Stimulated activated CD8-positive, alpha-beta memory T cell treated with anti-CD3 and anti-CD28 coated beads, Interleukin-12 subunit alpha, Interleukin-12 subunit beta, amount 100 ng/mL, for 24 hours (primary cell): ENCODE measurements around the gene SNAPIN.
"Not testable (repeated sequence)": the region's sequence is repeated elsewhere in the genome, so short reads cannot be mapped to it uniquely, and the experiment has no call there.

Experiments
- DNase-seq: peaks from one replicate; pipeline ENCODE4 v3.0.0-alpha.2; 2020; ENCODE audit errors: extremely low read depth

Gene SNAPIN

GRCh38 chr1:153647346-153647714 is 11.2 kb upstream of the SNAPIN start:
- no peak for DNase-seq

GRCh38 chr1:153648000-153648643 is 10.4 kb upstream of the SNAPIN start:
- DNase-seq, result no peak

DNA sequence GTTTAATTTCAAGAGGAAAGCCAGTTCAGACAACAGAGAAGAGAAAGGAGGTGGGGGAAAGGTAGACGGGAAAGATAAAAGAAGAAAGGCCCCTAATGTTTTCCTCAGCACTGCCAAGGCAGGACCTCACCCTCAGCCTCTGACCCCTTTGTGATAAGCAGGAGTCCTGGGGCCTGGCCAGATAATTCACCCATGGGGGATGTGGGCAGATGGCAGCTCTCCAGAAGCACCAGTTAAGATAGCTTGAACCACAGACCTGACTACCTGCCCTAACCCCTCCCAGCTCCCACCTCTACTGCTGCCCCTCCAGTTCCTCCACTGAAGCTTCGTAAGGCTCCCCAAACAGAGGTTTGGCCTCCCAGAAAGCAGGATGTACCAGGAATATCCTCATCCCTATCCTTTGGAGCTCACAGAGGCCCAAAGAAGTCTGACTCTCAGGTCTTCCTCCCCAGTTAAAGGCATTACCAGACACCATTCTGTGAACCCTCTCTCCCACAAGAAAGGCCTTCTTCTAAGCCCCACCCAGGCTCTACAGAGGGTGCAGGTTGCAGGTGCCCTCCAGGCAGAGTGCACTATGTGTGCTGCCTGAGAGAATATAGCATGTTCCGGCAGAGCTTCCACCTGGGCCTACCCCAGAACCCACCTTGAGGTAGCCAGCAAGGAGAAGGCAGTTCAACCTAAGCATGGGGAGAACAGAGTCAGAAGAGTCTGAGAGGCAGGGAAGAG is 9.2 kb upstream of the SNAPIN start:
- no peak for DNase-seq

DNA sequence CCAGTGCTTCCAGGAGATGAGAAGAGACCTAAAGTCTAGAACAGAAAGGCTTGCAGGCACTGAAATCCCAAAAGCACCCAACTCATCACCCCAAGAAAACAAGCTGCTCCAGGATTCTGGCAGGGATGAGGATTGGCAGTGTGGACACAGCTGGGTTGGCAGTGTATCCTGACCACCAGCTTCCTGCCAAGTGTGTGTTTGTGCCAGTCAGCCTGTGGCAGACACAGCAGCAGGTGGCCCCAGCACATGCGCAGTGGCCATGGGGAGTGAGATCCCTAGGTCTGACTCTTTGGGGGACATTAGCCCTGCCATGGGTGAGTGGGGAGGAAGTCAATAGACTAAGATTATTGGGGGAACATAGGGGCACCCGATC is 8.7 kb upstream of the SNAPIN start:
- no peak for DNase-seq

DNA sequence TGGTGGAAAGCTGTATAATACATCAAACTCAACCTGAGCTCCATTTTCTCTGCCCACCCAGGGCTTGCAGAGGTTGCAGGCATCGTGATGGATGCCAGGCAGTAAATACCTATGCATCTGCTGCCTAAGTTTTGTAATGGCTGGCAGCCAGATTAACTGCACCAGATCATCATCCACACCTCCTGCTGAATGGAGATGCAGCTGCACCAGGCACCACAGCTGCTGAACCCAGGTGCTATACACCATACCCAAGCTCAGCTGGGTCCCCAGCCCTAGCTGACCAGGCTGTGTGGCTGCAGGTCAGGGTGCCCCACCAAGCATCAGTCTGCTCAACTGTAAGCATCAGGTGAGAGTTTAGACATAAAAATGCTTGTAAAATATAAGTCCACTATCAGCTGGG is 6.7 kb upstream of the SNAPIN start:
- no peak for DNase-seq

GRCh38 chr1:153652805-153653500 is 5.5 kb upstream of the SNAPIN start:
- DNase-seq, result no peak

- no peak for DNase-seq
These were observed 3.2 kb upstream of the SNAPIN start for GRCh38 chr1:153655333-153655732.

DNA sequence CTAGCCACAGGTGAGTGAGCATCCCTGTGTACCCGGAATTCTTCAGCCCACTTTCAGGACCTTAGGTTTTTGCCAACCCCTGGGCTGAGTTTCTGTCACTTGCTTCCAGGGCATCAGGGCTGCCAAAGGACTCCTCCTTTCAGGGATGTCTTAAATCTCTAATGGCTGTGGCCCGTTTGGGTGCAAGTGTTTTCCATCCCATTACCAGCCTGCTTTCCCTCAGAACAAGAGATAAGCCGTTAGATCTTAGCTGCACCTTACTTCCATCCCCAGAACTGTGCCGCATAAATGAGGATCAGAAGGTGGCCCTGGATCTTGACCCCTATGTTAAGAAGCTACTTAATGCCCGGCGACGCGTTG is 652 bp downstream of the SNAPIN start:
- no peak for DNase-seq

GRCh38 chr1:153659656-153660055 is 1.2 kb downstream of the SNAPIN start:
- DNase-seq, result no peak

- DNase-seq, result no peak
These were observed 2.7 kb downstream of the SNAPIN start for GRCh38 chr1:153661111-153661708.

GRCh38 chr1:153662269-153662668 is 3.8 kb downstream of the SNAPIN start:
- no peak for DNase-seq

GRCh38 chr1:153663211-153663610 is 4.7 kb downstream of the SNAPIN start:
- DNase-seq, result no peak

DNA sequence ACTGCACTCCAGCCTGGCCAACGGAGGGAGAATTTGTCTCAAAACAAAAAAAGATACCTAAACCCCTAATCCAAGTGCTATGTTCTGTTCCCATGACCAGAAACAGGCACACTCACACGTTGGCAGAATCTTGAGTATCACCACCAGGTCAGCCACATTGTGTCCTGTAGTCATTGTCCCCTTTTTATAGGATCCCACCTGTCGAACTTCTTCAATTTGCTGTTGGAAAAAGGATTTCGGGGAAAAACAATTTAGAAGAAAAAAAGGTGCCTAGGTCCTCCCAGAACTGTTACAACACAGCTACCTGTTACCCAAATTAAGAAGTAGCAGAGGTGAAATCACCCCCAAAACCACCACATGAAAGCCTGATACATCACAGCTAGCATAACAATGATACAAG is 8.9 kb downstream of the SNAPIN start:
- no peak for DNase-seq

DNA sequence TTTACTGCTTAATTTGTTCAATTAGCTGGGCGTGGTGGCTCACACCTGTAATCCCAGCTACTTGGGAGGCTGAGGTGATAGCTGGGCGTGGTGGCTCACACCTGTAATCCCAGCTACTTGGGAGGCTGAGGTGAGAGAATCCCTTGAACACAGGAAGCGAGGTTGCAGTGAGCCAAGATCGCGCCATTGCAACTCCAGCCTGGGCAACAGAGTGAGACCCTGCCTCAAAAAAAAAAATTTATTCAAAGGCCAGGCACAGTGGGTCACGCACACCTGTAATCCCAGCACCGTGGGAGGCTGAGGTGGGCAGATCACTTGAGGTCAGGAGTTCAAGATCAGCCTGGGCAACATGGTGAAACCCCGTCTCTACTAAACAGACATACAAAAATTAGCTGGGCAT is 10.2 kb downstream of the SNAPIN start:
- not testable (repeated sequence) for DNase-seq

GRCh38 chr1:153669606-153670005 is 11.1 kb downstream of the SNAPIN start:
- DNase-seq, result no peak

DNA sequence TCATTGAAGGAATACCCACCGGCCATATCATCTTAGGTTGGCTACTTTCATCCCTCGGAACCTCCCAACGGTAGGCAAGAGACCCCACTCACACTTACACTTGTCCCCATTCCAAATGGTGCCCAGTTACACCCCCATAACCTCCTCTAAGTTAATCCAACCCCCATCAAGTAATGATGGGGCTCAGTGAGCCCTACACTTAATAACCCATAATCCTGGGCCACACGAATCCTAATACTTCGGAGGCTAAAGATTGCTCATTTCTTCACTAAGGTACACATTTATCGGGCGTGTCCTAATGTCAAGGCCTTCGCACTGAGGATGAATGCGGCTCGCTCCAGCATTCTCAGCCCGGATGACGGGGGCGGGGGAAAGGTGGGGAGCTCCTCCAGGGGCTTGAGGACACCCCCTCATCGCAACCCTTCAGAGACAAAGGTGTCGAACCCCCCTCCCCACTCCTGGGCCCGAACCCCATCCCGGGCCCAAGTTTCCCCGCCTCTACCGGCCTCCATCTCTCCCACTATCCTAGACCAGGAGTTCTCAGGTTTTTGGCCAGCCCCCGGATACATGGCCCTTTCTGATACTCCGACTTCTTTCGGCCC is 11.9 kb downstream of the SNAPIN start:
- DNase-seq, result no peak

- DNase-seq, result peak; percentile 82
These were observed 12.5 kb downstream of the SNAPIN start, which contains the start of gene ILF2 for GRCh38 chr1:153670859-153671627. Gene ILF2 (minus strand): TSS chr1:153670993. CDS start chr1:153670922, 71 bp downstream.

GRCh38 chr1:153671628-153672353 is 13.3 kb downstream of the SNAPIN start:
- not testable (repeated sequence) for DNase-seq

- no peak for DNase-seq
These were observed 15.0 kb downstream of the SNAPIN start for GRCh38 chr1:153673511-153673910.

DNA sequence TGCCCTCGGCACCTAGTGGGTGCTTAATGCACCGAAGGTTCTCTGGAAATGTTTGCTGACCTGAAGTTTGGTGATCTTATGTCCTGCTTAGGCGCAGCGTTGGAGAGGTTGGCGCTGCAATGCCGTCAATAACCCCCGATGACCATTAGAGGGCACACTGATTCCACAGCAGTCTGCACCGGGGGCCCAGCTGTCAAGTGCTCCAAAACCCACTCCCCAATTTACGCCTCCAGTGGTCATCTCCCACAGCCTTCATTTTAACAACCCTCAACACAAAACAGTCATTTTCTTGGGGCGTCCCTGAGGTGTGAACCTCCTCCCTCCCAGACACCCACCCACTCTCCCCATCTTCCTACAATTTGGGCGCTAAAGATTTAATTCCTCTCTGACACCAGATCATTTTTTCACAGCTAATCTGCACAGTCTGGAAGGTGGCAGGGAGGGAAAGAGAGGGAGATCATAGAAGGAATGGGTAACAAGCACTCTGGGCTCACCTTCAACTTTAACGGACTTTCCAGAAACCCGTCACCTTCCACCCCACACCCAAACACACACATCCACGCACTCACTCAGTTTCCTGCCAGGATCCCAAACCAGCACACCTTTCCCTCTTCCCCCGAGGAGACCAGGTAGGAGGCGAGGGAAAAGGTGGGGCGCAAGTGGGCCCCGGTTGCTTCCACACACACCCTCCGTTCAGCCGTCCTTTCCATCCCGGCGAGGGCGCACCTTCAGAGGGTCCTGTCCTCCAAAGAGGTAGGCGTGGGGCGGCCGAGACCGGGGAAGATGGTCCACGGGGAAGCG is 19.4 kb downstream of the SNAPIN start:
- DNase-seq, result no peak
